Gastroesophageal sphincter (tissue), 3 donors: ENCODE measurements around the gene RALGPS1.

Experiments used
- EP300 ChIP-seq: sonication (generic); formaldehyde crosslinking; IDR thresholded peaks from one replicate; pipeline ENCODE4 v1.6.1; 2017; ENCODE audit warnings: antibody characterized with exemption, mild to moderate bottlenecking
- POLR2A ChIP-seq, 2 donors: fragments of 450-650 bp; IDR thresholded peaks; one replicate each; pipeline ENCODE4 v1.6.1; 2017; ENCODE audit warnings: antibody characterized with exemption in 2 of 2, mild to moderate bottlenecking in 2 of 2, moderate library complexity in 1 of 2
- POLR2AphosphoS5 ChIP-seq: sonication (generic); formaldehyde crosslinking; IDR thresholded peaks from one replicate; pipeline ENCODE4 v1.6.1; 2017; ENCODE audit warnings: antibody characterized with exemption
- TF ChIP-seq, protein P1 (sequence below), 4 experiments: fragments of 200-600 bp in 2 of 4; fragments of 450-650 bp in 2 of 4; sonication (generic) in 1 of 4; IDR thresholded peaks; one replicate each; pipeline ENCODE4 v1.5.1; 2017 to 2019; ENCODE audit warnings: antibody characterized with exemption in 4 of 4, mild to moderate bottlenecking in 2 of 4, moderate library complexity in 2 of 4

DNA sequence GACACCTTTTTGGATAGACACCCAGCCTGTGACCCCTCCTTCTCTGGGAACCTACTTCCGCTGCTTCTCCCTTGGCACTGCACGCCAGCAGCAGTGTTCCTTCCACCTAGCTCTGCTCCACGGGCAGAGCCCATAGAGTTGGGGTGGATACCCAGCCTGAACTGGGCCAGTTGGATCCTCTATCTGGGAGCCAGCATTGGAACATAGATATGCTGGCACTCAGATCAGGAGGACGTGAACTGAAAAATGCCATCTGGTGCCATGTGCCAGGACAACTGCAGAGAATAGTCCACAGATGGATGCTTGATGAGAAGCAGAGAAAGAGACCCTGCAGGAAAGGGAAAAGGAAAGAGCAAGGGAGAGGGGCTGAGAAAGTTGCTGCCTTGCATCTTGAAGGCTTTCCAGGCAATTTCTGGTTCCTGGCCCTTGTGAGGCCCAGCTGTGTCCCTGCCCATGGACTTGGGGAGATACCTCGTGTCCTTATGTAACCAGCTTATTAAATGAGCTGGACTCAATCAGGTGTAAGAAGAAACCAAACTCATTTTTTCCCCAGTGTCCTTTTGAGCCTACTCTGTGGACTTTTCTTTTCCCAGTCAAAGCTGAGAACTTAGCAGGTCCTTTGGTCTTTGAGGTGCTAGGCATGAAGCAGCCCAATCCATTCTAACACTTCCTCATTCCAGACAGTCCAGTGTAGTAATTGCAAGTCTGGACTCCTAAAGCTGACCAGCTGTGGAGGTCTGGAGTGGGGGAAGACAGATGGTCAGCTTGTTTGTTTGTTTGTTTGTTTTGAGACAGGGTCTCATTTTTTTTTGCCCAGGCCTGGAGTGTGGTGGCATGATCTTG, 168.8 kb downstream of the RALGPS1 start:
- TF ChIP-seq EP300 = no peak
- no peak for TF ChIP-seq POLR2AphosphoS5
- no peak for TF ChIP-seq POLR2A (IDR thresholded peaks at IDR 0.05)
- TF ChIP-seq, protein P1, sequence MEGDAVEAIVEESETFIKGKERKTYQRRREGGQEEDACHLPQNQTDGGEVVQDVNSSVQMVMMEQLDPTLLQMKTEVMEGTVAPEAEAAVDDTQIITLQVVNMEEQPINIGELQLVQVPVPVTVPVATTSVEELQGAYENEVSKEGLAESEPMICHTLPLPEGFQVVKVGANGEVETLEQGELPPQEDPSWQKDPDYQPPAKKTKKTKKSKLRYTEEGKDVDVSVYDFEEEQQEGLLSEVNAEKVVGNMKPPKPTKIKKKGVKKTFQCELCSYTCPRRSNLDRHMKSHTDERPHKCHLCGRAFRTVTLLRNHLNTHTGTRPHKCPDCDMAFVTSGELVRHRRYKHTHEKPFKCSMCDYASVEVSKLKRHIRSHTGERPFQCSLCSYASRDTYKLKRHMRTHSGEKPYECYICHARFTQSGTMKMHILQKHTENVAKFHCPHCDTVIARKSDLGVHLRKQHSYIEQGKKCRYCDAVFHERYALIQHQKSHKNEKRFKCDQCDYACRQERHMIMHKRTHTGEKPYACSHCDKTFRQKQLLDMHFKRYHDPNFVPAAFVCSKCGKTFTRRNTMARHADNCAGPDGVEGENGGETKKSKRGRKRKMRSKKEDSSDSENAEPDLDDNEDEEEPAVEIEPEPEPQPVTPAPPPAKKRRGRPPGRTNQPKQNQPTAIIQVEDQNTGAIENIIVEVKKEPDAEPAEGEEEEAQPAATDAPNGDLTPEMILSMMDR (IDR thresholded peaks at IDR 0.05) = no peak
